ENCODE measurements around the gene LHFPL4. TPM values are rescaled to one million over a fixed set of nuclear protein-coding genes. Genes with fewer than 3 reads are reported as not detected.
A peak's percentile ranks its signal among the peaks of the same experiment; 100 is the strongest.
"Not testable (repeated sequence)": the region's sequence is repeated elsewhere in the genome, so short reads cannot be mapped to it uniquely, and the experiment has no call there.

Gene LHFPL4
- total RNA-seq: not detected

- Mint-ChIP-seq H3K4me3 (no peak within 1 kb of the TSS), H3K27ac (no peak within 1 kb of the TSS), H3K4me1 (no peaks in the 10 kb centered on the region), H3K9me3 (ENCODE audit: low read depth) (no peaks in the 10 kb centered on the region), H3K27me3 (peaks cover 53% of the 10 kb centered on the region), H3K36me3 (peaks cover 1% of the 10 kb centered on the region)
- CTCF ChIA-PET: no interaction called here
- DNase-seq (no peak), ATAC-seq (no peak)
Observed at GRCh38 chr3:9553021-9553947, at the start of gene LHFPL4. Gene LHFPL4 (minus strand): TSS chr3:9553822. CDS start chr3:9552679, 1,143 bp downstream.

GRCh38 chr3:9602620-9603019 lies 49.0 kb upstream of the LHFPL4 start:
- H3K36me3 Mint-ChIP-seq: peaks cover 1% of the 10 kb centered on the region
- CTCF ChIA-PET: no interaction called here
- peaks cover 4% of the 10 kb centered on the region for H3K9me3 Mint-ChIP-seq (ENCODE audit: low read depth)
- H3K27me3 Mint-ChIP-seq: peaks cover 36% of the 10 kb centered on the region
- H3K4me3 Mint-ChIP-seq: no peak overlapping the region
- no peak overlapping the region for H3K27ac Mint-ChIP-seq
- no peak for ATAC-seq
- H3K4me1 Mint-ChIP-seq: peaks cover 2% of the 10 kb centered on the region
- DNase-seq: no peak

- ATAC-seq; CTCF ChIA-PET; DNase-seq; H3K27ac Mint-ChIP-seq; H3K4me3 Mint-ChIP-seq; H3K9me3 Mint-ChIP-seq (ENCODE audit: low read depth); H3K36me3 Mint-ChIP-seq; H3K4me1 Mint-ChIP-seq: not testable (repeated sequence)
- peaks cover 36% of the 10 kb centered on the region for H3K27me3 Mint-ChIP-seq
Observed at GRCh38 chr3:9601006-9601581, 47.5 kb upstream of the LHFPL4 start.

- Mint-ChIP-seq H3K4me3 (no peak overlapping the region), H3K36me3 (peaks cover 1% of the 10 kb centered on the region), H3K9me3 (ENCODE audit: low read depth) (peaks cover 2% of the 10 kb centered on the region), H3K27me3 (peaks cover 36% of the 10 kb centered on the region), H3K4me1 (peaks cover 2% of the 10 kb centered on the region), H3K27ac (no peak overlapping the region)
- ATAC-seq (peak; percentile 36), DNase-seq (no peak)
- CTCF ChIA-PET: no interaction called here
Observed at GRCh38 chr3:9600597-9600996, 47.0 kb upstream of the LHFPL4 start.

GRCh38 chr3:9598783-9599387 lies 45.3 kb upstream of the LHFPL4 start:
- DNase-seq: no peak
- Mint-ChIP-seq H3K27me3 (peaks cover 34% of the 10 kb centered on the region), H3K36me3 (peaks cover 1% of the 10 kb centered on the region), H3K9me3 (ENCODE audit: low read depth) (no peaks in the 10 kb centered on the region), H3K4me3 (no peak overlapping the region), H3K27ac (no peak overlapping the region), H3K4me1 (peaks cover 2% of the 10 kb centered on the region)
- CTCF ChIA-PET: no interaction called here
- ATAC-seq: no peak

GRCh38 chr3:9595877-9596276 lies 42.3 kb upstream of the LHFPL4 start:
- Mint-ChIP-seq H3K27me3 (peaks cover 25% of the 10 kb centered on the region), H3K4me1 (peaks cover 2% of the 10 kb centered on the region), H3K4me3 (no peak overlapping the region), H3K9me3 (ENCODE audit: low read depth) (no peaks in the 10 kb centered on the region), H3K36me3 (peaks cover 1% of the 10 kb centered on the region), H3K27ac (no peak overlapping the region)
- DNase-seq: no peak
- CTCF ChIA-PET: no interaction called here
- ATAC-seq: no peak

GRCh38 chr3:9591781-9592180 lies 38.2 kb upstream of the LHFPL4 start:
- H3K4me1 Mint-ChIP-seq; H3K27ac Mint-ChIP-seq; ATAC-seq; H3K4me3 Mint-ChIP-seq; DNase-seq; CTCF ChIA-PET; H3K36me3 Mint-ChIP-seq; H3K9me3 Mint-ChIP-seq (ENCODE audit: low read depth): not testable (repeated sequence)
- H3K27me3 Mint-ChIP-seq: peaks cover 11% of the 10 kb centered on the region

GRCh38 chr3:9590282-9590791 lies 36.7 kb upstream of the LHFPL4 start:
- ATAC-seq: no peak
- H3K27ac Mint-ChIP-seq: no peak overlapping the region
- H3K27me3 Mint-ChIP-seq: peaks cover 13% of the 10 kb centered on the region
- H3K36me3 Mint-ChIP-seq: no peaks in the 10 kb centered on the region
- no peaks in the 10 kb centered on the region for H3K4me1 Mint-ChIP-seq
- no peaks in the 10 kb centered on the region for H3K9me3 Mint-ChIP-seq (ENCODE audit: low read depth)
- DNase-seq: no peak
- CTCF ChIA-PET: no interaction called here
- H3K4me3 Mint-ChIP-seq: no peak overlapping the region

- Mint-ChIP-seq H3K9me3 (ENCODE audit: low read depth) (no peaks in the 10 kb centered on the region), H3K4me3 (no peak overlapping the region)
Observed at GRCh38 chr3:9583792-9584191, 30.2 kb upstream of the LHFPL4 start.

GRCh38 chr3:9583371-9583770 lies 29.7 kb upstream of the LHFPL4 start:
- CTCF ChIA-PET: no interaction called here
- DNase-seq (no peak), ATAC-seq (no peak)
- H3K27ac Mint-ChIP-seq: no peak overlapping the region
- peaks cover 7% of the 10 kb centered on the region for H3K27me3 Mint-ChIP-seq
- no peak overlapping the region for H3K4me3 Mint-ChIP-seq
- no peaks in the 10 kb centered on the region for H3K9me3 Mint-ChIP-seq (ENCODE audit: low read depth)
- no peaks in the 10 kb centered on the region for H3K36me3 Mint-ChIP-seq
- H3K4me1 Mint-ChIP-seq: no peaks in the 10 kb centered on the region

More at GRCh38 chr3:9583792-9584191, 30.2 kb upstream of the LHFPL4 start:
- ATAC-seq: no peak
- CTCF ChIA-PET: no interaction called here
- H3K36me3 Mint-ChIP-seq: no peaks in the 10 kb centered on the region
- no peaks in the 10 kb centered on the region for H3K4me1 Mint-ChIP-seq
- DNase-seq: no peak
- H3K27ac Mint-ChIP-seq: no peak overlapping the region
- H3K27me3 Mint-ChIP-seq: peaks cover 7% of the 10 kb centered on the region

GRCh38 chr3:9582332-9582731 lies 28.7 kb upstream of the LHFPL4 start:
- no peak overlapping the region for H3K27ac Mint-ChIP-seq
- H3K27me3 Mint-ChIP-seq: peaks cover 6% of the 10 kb centered on the region
- no peaks in the 10 kb centered on the region for H3K9me3 Mint-ChIP-seq (ENCODE audit: low read depth)
- no peak for DNase-seq
- H3K36me3 Mint-ChIP-seq: no peaks in the 10 kb centered on the region
- H3K4me1 Mint-ChIP-seq: no peaks in the 10 kb centered on the region
- no peak overlapping the region for H3K4me3 Mint-ChIP-seq
- ATAC-seq: no peak
- CTCF ChIA-PET: no interaction called here

- H3K27ac Mint-ChIP-seq: no peak overlapping the region
- DNase-seq: no peak
- CTCF ChIA-PET: no interaction called here
- no peaks in the 10 kb centered on the region for H3K36me3 Mint-ChIP-seq
- no peak overlapping the region for H3K4me3 Mint-ChIP-seq
- peaks cover 2% of the 10 kb centered on the region for H3K27me3 Mint-ChIP-seq
- no peak for ATAC-seq
- H3K9me3 Mint-ChIP-seq (ENCODE audit: low read depth): no peaks in the 10 kb centered on the region
- no peaks in the 10 kb centered on the region for H3K4me1 Mint-ChIP-seq
Observed at GRCh38 chr3:9581742-9582141, 28.1 kb upstream of the LHFPL4 start.

- no peaks in the 10 kb centered on the region for H3K9me3 Mint-ChIP-seq (ENCODE audit: low read depth)
- no peaks in the 10 kb centered on the region for H3K36me3 Mint-ChIP-seq
- H3K4me1 Mint-ChIP-seq: no peaks in the 10 kb centered on the region
- no peak for ATAC-seq
- DNase-seq: no peak
- CTCF ChIA-PET: no interaction called here
- no peak overlapping the region for H3K4me3 Mint-ChIP-seq
- peaks cover 21% of the 10 kb centered on the region for H3K27me3 Mint-ChIP-seq
- H3K27ac Mint-ChIP-seq: no peak overlapping the region
Observed at GRCh38 chr3:9569054-9569453, 15.4 kb upstream of the LHFPL4 start.

- no peak overlapping the region for H3K27ac Mint-ChIP-seq
- CTCF ChIA-PET: no interaction called here
- H3K36me3 Mint-ChIP-seq: no peaks in the 10 kb centered on the region
- no peak overlapping the region for H3K4me3 Mint-ChIP-seq
- H3K4me1 Mint-ChIP-seq: no peaks in the 10 kb centered on the region
- no peaks in the 10 kb centered on the region for H3K9me3 Mint-ChIP-seq (ENCODE audit: low read depth)
- peaks cover 3% of the 10 kb centered on the region for H3K27me3 Mint-ChIP-seq
- no peak for ATAC-seq
- no peak for DNase-seq
Observed at GRCh38 chr3:9565316-9565715, 11.7 kb upstream of the LHFPL4 start.
